Activated CD4-positive, alpha-beta T cell treated with anti-CD3 and anti-CD28 coated beads for 24 hours (primary cell): ENCODE results near the gene IGFBP2.

Experiments
- DNase-seq, 2 donors: peaks; one replicate each; pipeline ENCODE4 v3.0.0-alpha.2; 2020; ENCODE audit warnings: low read depth in 2 of 2

Gene IGFBP2

GRCh38 chr2:216636551-216637450 is 3.6 kb downstream of the IGFBP2 start:
- DNase-seq = no peak

GRCh38 chr2:216637472-216637871 is 4.3 kb downstream of the IGFBP2 start:
- DNase-seq = no peak

- DNase-seq = no peak
These were observed 10.9 kb downstream of the IGFBP2 start for GRCh38 chr2:216643986-216644659.

- no peak for DNase-seq
These were observed 11.8 kb downstream of the IGFBP2 start for GRCh38 chr2:216644842-216645635.

GRCh38 chr2:216645636-216645950 is 12.4 kb downstream of the IGFBP2 start:
- DNase-seq = no peak

GRCh38 chr2:216646116-216646515 is 12.9 kb downstream of the IGFBP2 start:
- DNase-seq = no peak

GRCh38 chr2:216648105-216648504 is 14.9 kb downstream of the IGFBP2 start:
- no peak for DNase-seq

- DNase-seq = no peak
These were observed 16.4 kb downstream of the IGFBP2 start for GRCh38 chr2:216649574-216649973.

GRCh38 chr2:216650626-216651257 is 17.5 kb downstream of the IGFBP2 start:
- DNase-seq = no peak

- no peak for DNase-seq
These were observed 18.2 kb downstream of the IGFBP2 start for GRCh38 chr2:216651351-216651881.

- no peak for DNase-seq
These were observed 19.3 kb downstream of the IGFBP2 start for GRCh38 chr2:216652566-216652965.

- DNase-seq = no peak
These were observed 20.0 kb downstream of the IGFBP2 start for GRCh38 chr2:216653093-216653799.

GRCh38 chr2:216653931-216654365 is 20.7 kb downstream of the IGFBP2 start:
- no peak for DNase-seq

- DNase-seq = no peak
These were observed 21.4 kb downstream of the IGFBP2 start for GRCh38 chr2:216654528-216655052.

GRCh38 chr2:216657086-216657855 is 24.1 kb downstream of the IGFBP2 start:
- no peak for DNase-seq

- DNase-seq = no peak
These were observed 24.8 kb downstream of the IGFBP2 start for GRCh38 chr2:216657980-216658379.

- DNase-seq = no peak
These were observed 25.5 kb downstream of the IGFBP2 start for GRCh38 chr2:216658757-216659156.

- DNase-seq = no peak
These were observed 26.1 kb downstream of the IGFBP2 start for GRCh38 chr2:216659276-216659675.

- DNase-seq = no peak
These were observed 27.3 kb downstream of the IGFBP2 start for GRCh38 chr2:216660496-216660895.

- DNase-seq = no peak
These were observed 27.8 kb downstream of the IGFBP2 start for GRCh38 chr2:216661051-216661450.
